GM18520 (cell line): Measurements from ENCODE around the gene TLE2.

Experiments used
- ATAC-seq: cut with Tn5 transposase; IDR thresholded peaks from one replicate; pipeline ENCODE4 v1.9.1; 2021; ENCODE audit not compliant: unreplicated experiment

The TLE2 gene

DNA sequence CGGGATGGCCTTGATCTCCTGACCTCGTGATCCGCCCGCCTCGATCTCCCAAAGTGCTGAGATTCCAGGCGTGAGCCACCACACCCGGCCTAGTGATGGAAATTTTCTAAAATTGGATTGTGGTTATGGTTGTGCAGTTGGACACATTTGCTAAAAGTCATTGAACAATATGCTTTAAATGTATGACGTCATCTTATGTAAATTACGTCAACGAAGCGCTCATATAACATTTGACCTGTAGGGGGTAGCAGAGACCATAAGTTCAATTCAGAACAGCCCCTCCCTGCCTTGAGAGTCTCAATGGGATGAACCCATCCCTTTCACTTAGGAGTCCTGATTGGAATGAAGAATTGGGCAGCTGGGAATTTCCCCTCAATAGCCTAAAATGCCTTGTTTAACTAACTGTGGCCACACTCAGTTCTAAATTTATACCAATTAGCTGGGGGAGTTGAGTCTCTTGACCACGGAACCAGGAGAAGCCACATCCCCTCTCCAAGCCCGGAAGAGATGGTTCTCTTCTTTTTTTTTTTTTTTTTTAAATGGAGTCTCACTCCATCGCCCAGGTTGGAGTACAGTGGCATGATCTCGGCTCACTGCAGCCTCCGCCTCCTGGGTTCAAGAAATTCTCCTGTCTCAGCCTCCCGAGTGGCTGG is 66.9 kb downstream of the TLE2 start:
- ATAC-seq: no peak

DNA sequence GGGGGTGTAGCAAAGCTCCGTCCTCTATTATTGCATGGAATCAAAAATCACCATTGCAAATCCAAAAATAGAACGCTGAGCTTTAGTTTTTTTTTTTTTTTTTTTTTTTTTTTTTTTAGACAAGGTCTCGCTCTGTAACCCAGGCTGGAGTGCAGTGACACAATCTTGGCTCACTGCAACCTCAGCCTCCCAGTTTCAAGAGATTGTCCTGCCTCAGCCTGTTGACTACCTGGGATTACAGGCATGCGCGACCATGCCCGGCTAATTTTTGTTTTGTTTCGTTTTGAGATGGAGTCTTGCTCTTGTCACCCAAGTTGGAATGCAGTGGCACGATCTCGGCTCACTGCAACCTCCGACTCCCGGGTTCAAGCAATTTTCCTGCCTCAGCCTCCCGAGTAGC is 69.0 kb downstream of the TLE2 start:
- ATAC-seq: no peak

- no peak for ATAC-seq
These were observed 71.9 kb downstream of the TLE2 start for GRCh38 chr19:2957160-2957559.

- ATAC-seq: no peak
These were observed 76.1 kb downstream of the TLE2 start for GRCh38 chr19:2952953-2953481.

DNA sequence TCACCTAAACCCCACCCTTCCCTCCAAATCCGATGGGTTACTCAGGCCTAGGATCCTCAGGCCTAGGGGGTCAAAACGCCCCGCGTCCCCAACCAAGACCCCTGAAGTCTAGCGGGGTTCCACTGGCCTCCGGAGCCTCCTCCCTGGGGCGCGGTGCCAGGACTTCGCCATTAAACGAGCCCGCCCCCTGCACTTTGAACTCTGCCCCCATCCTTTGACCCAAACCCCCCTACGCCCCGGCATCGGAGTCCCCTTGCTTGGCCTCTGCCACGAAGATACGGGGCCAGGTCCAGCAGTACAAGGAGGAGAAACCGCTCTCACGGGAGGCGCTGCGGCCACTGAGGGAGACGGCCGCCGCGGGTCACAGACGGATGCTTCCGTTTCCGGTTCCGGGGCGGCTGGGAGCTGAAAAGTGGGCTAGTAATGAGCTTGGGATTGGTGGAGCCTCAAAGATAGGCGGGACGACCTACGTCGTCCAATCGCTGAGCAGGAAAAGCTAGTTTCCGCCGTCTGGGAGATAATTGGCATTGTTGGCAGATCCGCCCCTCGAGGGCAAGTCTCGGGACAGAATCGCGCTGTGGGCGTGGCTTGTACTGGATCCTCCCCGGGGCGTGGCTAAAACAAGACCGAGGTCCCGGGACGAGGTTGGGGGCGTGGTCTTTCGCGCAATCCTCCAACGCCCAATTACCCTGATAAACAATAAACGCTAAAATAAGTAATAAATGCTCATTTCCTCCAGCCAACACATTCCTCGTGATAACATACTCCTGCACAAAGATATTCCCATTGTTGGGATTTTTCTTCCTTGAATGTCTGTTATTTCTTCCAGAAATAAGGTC is 78.6 kb downstream of the TLE2 start:
- peak; percentile 94 for ATAC-seq

GRCh38 chr19:2949939-2950285 is 79.2 kb downstream of the TLE2 start:
- ATAC-seq: no peak
